A549 treated with AZD9567 at 1 μM for 4 hours (cell line): Measurements from ENCODE around the gene PCCB. TPM values are rescaled to one million over a fixed set of nuclear protein-coding genes. Genes with fewer than 3 reads are reported as not detected.

Experiments
- total RNA-seq: library from RNA; stranded (reverse); fragments of 200-300 nt; extraction: Qiagen RNA extraction; gene quantifications from 5 replicates; pipeline ENCODE4 v1.2.3, GENCODE V29; 2022; ENCODE audit not compliant: insufficient read depth

PCCB gene
- total RNA-seq = 22.2 to 30.3 TPM (median 29.2 TPM) in 5 replicates

GRCh38 chr3:136250059-136250902, at the start of gene PCCB:
Gene PCCB, plus strand, starts transcription at chr3:136250340. Its CDS starts 36 bp downstream, at chr3:136250376.

Other genes starting within 250 kb of the PCCB start
- 6.2 to 8.2 TPM (median 6.6 TPM) in 5 replicates for gene MSL2, start 54.0 kb upstream of the PCCB start, total RNA-seq